ENCODE measurements around the gene SLC7A5.
"Not testable (repeated sequence)": the region's sequence is repeated elsewhere in the genome, so short reads cannot be mapped to it uniquely, and the experiment has no call there.

SLC7A5 gene

GRCh38 chr16:87794485-87795078, 74.7 kb downstream of the SLC7A5 start:
- CTCF ChIA-PET: interaction anchor here (0.9 to 8.4 kb wide), 3 partner anchors 13 to 26 kb away, joined by 3 to 85 read pairs (median 8); no protein-coding TSS in a partner anchor
- no peak overlapping the region for H3K4me3 ChIP-seq (ENCODE audit: low read depth, low read length)
- POLR2A ChIA-PET: interaction anchor here (1.3 kb wide), 1 partner anchor 12 kb away, joined by 3 read pairs; no protein-coding TSS in a partner anchor
- no peak for DNase-seq (ENCODE audit: low read depth, low spot score)
- no peak for TF ChIP-seq CTCF (IDR thresholded peaks at IDR 0.05; ENCODE audit: insufficient read depth, low read length, missing control alignments)

GRCh38 chr16:87792205-87792565, 77.1 kb downstream of the SLC7A5 start:
- H3K4me3 ChIP-seq (ENCODE audit: low read depth, low read length): no peak overlapping the region
- TF ChIP-seq CTCF (IDR thresholded peaks at IDR 0.05; ENCODE audit: insufficient read depth, low read length, missing control alignments): no peak
- ChIA-PET POLR2A (no interaction called here), CTCF (interaction anchor here (1.0 to 8.4 kb wide), 4 partner anchors 9 to 57 kb away, joined by 3 to 85 read pairs (median 8); no protein-coding TSS in a partner anchor)
- DNase-seq (ENCODE audit: low read depth, low spot score): no peak

GRCh38 chr16:87791295-87792204, 77.8 kb downstream of the SLC7A5 start:
- TF ChIP-seq CTCF (IDR thresholded peaks at IDR 0.05; ENCODE audit: insufficient read depth, low read length, missing control alignments): no peak
- no peak for DNase-seq (ENCODE audit: low read depth, low spot score)
- no peak overlapping the region for H3K4me3 ChIP-seq (ENCODE audit: low read depth, low read length)
- ChIA-PET CTCF (interaction anchor here (0.8 to 8.4 kb wide), 5 partner anchors 10 to 58 kb away, joined by 3 to 85 read pairs (median 9); no protein-coding TSS in a partner anchor), POLR2A (interaction anchor here (1.1 kb wide), 1 partner anchor 78 kb away, joined by 3 read pairs; the partner anchor contains the start of gene SLC7A5)

GRCh38 chr16:87790292-87791100, 78.8 kb downstream of the SLC7A5 start:
- no peak for DNase-seq (ENCODE audit: low read depth, low spot score)
- ChIA-PET CTCF (interaction anchor here (1.3 to 8.4 kb wide), 6 partner anchors 10 to 81 kb away, joined by 3 to 85 read pairs (median 10); no protein-coding TSS in a partner anchor), POLR2A (interaction anchor here (1.1 to 1.4 kb wide), 2 partner anchors 16 to 79 kb away, joined by 3 to 9 read pairs; partner anchors contain the start of gene SLC7A5)
- H3K4me3 ChIP-seq (ENCODE audit: low read depth, low read length): no peak overlapping the region
- no peak for TF ChIP-seq CTCF (IDR thresholded peaks at IDR 0.05; ENCODE audit: insufficient read depth, low read length, missing control alignments)

- POLR2A ChIA-PET: interaction anchor here (0.6 to 1.4 kb wide), 2 partner anchors 16 to 861 kb away, joined by 5 to 9 read pairs; no protein-coding TSS in a partner anchor
- no peak for TF ChIP-seq CTCF (IDR thresholded peaks at IDR 0.05; ENCODE audit: insufficient read depth, low read length, missing control alignments)
- no peak for DNase-seq (ENCODE audit: low read depth, low spot score)
- no peak overlapping the region for H3K4me3 ChIP-seq (ENCODE audit: low read depth, low read length)
- CTCF ChIA-PET: interaction anchor here (1.3 to 8.4 kb wide), 6 partner anchors 9 to 82 kb away, joined by 3 to 85 read pairs (median 7); no protein-coding TSS in a partner anchor
Measured at GRCh38 chr16:87789437-87790291, 79.6 kb downstream of the SLC7A5 start.

- H3K4me3 ChIP-seq (ENCODE audit: low read depth, low read length); DNase-seq (ENCODE audit: low read depth, low spot score): not testable (repeated sequence)
- POLR2A ChIA-PET: interaction anchor here (0.6 kb wide), 1 partner anchor 862 kb away, joined by 5 read pairs; no protein-coding TSS in a partner anchor
Measured at GRCh38 chr16:87788730-87789436, 80.4 kb downstream of the SLC7A5 start.

GRCh38 chr16:87787451-87788091, 81.7 kb downstream of the SLC7A5 start:
- DNase-seq (ENCODE audit: low read depth, low spot score); POLR2A ChIA-PET; H3K4me3 ChIP-seq (ENCODE audit: low read depth, low read length): not testable (repeated sequence)
- CTCF ChIA-PET: interaction anchor here (1.0 to 1.1 kb wide), 2 partner anchors 8 to 84 kb away, joined by 3 read pairs; no protein-coding TSS in a partner anchor

More at GRCh38 chr16:87788730-87789436, 80.4 kb downstream of the SLC7A5 start:
- CTCF ChIA-PET: interaction anchor here (1.0 to 8.4 kb wide), 4 partner anchors 8 to 82 kb away, joined by 3 to 85 read pairs (median 4); no protein-coding TSS in a partner anchor

Measured in AG04449 (cell line).